Measurements from ENCODE around the gene AKAP17A. TPM values are rescaled to one million over a fixed set of nuclear protein-coding genes. Genes with fewer than 3 reads are reported as not detected.
"Not testable (repeated sequence)": the region's sequence is repeated elsewhere in the genome, so short reads cannot be mapped to it uniquely, and the experiment has no call there.

AKAP17A gene
- total RNA-seq, 6 donors from 2014 or later: 40.9 to 193 (median 52.4) TPM

DNA sequence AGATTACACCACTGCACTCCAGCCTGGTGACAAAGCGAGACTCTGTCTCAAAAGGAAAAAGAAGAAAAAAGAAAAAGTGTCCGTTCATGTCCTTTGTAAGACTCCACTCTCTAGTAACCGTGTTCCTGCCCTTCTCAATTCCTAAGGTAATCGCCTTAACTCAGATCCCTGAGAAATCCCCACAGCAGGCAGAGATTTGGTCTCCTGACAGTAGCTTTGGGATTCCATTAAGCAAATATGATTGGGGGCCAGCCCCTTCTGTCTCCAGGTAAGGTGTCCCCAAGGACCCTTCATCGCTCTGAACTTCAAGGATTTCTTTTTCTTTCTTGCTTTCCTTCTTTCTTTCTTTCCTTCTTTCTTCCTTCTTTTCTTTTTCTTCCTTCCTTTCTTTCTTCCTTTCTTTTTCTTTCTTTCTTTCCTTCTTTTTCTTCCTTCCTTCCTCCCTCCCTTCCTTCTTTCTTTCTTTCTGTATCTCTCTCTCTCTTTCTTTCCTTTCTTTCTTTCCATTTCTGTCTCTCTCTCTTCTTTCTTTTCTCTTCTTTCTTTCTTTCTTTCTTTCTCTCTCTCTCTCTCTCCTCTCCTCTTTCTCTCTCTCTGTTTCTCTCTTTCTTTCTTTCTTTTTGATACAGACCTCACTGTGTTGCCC, 21.4 kb downstream of the AKAP17A start:
- H3K4me1 ChIP-seq: no peaks in the 10 kb centered on the region
- DNase-seq (no peak), ATAC-seq (ENCODE audit: low FRiP score in 2 of 2) (no peak)
- TF ChIP-seq POLR2A (IDR thresholded peaks at IDR 0.05): no peak
- TF ChIP-seq, protein P1, sequence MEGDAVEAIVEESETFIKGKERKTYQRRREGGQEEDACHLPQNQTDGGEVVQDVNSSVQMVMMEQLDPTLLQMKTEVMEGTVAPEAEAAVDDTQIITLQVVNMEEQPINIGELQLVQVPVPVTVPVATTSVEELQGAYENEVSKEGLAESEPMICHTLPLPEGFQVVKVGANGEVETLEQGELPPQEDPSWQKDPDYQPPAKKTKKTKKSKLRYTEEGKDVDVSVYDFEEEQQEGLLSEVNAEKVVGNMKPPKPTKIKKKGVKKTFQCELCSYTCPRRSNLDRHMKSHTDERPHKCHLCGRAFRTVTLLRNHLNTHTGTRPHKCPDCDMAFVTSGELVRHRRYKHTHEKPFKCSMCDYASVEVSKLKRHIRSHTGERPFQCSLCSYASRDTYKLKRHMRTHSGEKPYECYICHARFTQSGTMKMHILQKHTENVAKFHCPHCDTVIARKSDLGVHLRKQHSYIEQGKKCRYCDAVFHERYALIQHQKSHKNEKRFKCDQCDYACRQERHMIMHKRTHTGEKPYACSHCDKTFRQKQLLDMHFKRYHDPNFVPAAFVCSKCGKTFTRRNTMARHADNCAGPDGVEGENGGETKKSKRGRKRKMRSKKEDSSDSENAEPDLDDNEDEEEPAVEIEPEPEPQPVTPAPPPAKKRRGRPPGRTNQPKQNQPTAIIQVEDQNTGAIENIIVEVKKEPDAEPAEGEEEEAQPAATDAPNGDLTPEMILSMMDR (IDR thresholded peaks at IDR 0.05): no peak
- TF ChIP-seq POLR2AphosphoS5 (IDR thresholded peaks at IDR 0.05): no peak
- no peak for TF ChIP-seq EP300 (IDR thresholded peaks at IDR 0.05)
- no peak overlapping the region for H3K4me3 ChIP-seq
- H3K27me3 ChIP-seq: no peaks in the 10 kb centered on the region
- WGBS, 2 donors: 84 to 93% methylated on average over 5 of the region's 5 CpGs
- H3K36me3 ChIP-seq: no peaks in the 10 kb centered on the region
- no peak overlapping the region for H3K27ac ChIP-seq
- no peaks in the 10 kb centered on the region for H3K9me3 ChIP-seq

DNA sequence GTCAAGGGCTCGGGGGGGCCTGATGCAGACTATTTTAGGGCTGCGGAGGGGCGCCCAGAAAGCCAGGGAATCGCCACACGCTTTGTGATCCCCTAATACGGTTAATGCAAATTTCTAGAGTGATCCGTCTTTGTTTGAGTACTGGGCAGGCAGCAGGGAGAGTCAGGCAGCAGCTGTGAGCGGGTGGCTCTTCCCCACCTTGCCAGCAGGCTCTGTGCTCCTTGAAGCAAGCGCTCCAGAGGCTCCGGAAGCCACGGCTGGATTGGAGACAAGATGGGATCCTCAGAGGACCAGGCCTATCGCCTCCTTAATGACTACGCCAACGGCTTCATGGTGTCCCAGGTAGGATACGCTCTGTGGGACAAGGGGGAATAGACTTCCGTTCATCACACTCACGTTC, 23.5 kb downstream of the AKAP17A start, which contains the start of gene ASMT:
TSS of gene ASMT (plus strand) at position 133 of the 400 bp plus-strand sequence. CDS start at position 274, 141 bp downstream.
- H3K27ac ChIP-seq: no peak within 1 kb of the TSS
- no peaks in the 10 kb centered on the region for H3K9me3 ChIP-seq
- no peaks in the 10 kb centered on the region for H3K36me3 ChIP-seq
- H3K4me1 ChIP-seq: no peaks in the 10 kb centered on the region
- DNase-seq: no peak
- no peaks in the 10 kb centered on the region for H3K27me3 ChIP-seq
- ATAC-seq (ENCODE audit: low FRiP score in 2 of 2): no peak
- 75 to 86% methylated on average over 17 of the region's 17 CpGs for WGBS, 2 donors
- no peak within 1 kb of the TSS for H3K4me3 ChIP-seq
- TF ChIP-seq, protein P1 (IDR thresholded peaks at IDR 0.05): no peak
- TF ChIP-seq POLR2A (IDR thresholded peaks at IDR 0.05) (no peak), EP300 (IDR thresholded peaks at IDR 0.05) (no peak), POLR2AphosphoS5 (IDR thresholded peaks at IDR 0.05) (no peak)

DNA sequence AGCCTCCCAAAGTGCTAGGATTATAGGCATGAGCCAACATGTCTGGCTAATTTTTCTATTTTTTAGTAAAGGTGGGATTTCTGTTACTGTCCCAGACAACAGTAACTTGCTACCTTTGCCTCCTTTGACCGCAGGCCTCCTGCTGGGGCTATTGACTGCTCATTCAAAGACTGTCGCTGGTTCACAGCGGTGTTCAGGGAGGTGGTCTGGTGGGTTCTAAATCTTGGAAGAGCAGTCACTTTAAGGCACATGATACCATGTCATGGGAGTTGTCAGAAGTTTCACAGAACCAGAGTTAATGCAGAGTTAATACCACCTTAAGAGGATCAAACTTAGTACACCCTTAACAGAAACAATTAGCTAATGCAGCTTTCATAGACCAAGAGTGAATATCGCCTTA, 27.3 kb downstream of the AKAP17A start:
- no peak for ATAC-seq (ENCODE audit: low FRiP score in 2 of 2)
- TF ChIP-seq POLR2AphosphoS5 (IDR thresholded peaks at IDR 0.05): no peak
- no peak for TF ChIP-seq POLR2A (IDR thresholded peaks at IDR 0.05)
- TF ChIP-seq, protein P1 (IDR thresholded peaks at IDR 0.05): no peak
- no peak for TF ChIP-seq EP300 (IDR thresholded peaks at IDR 0.05)

DNA sequence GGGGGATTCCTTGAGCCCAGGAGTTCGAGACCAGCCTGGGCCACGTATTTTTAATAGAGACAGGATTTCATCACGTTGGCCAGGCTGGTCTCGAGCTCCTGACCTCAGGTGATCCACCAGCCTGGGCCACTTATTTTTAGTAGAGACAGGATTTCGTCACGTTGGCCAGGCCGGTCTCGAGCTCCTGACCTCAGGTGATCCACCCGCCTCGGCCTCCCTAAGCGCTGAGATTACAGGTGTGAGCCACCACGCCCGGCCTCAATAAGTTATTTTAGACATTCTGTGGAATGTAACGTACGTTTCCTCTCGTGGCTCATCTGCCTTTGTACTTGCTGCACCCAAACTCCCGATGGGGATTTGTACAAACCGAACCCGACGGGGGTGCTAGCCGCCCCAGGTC, 32.3 kb downstream of the AKAP17A start:
- no peak overlapping the region for H3K4me3 ChIP-seq
- H3K27ac ChIP-seq: no peak overlapping the region
- ATAC-seq (ENCODE audit: low FRiP score in 2 of 2): no peak
- no peak for DNase-seq
- H3K9me3 ChIP-seq: no peaks in the 10 kb centered on the region
- H3K4me1 ChIP-seq: peaks cover 0 to 5% (median 0%) of the 10 kb centered on the region in 4 donors
- 88 to 89% methylated on average over 16 to 21 of the region's 21 CpGs for WGBS, 2 donors
- H3K27me3 ChIP-seq: no peaks in the 10 kb centered on the region
- TF ChIP-seq, protein P1 (IDR thresholded peaks at IDR 0.05): no peak
- TF ChIP-seq EP300 (IDR thresholded peaks at IDR 0.05) (no peak), POLR2AphosphoS5 (IDR thresholded peaks at IDR 0.05) (no peak), POLR2A (IDR thresholded peaks at IDR 0.05) (no peak)
- H3K36me3 ChIP-seq: no peaks in the 10 kb centered on the region

More for the DNA sequence above, 27.3 kb downstream of the AKAP17A start:
- no peak for DNase-seq
- H3K27ac ChIP-seq: no peak overlapping the region
- H3K4me3 ChIP-seq: no peak overlapping the region
- no peaks in the 10 kb centered on the region for H3K36me3 ChIP-seq
- no peaks in the 10 kb centered on the region for H3K9me3 ChIP-seq
- peaks cover 0 to 5% (median 0%) of the 10 kb centered on the region in 4 donors for H3K4me1 ChIP-seq
- WGBS, 2 donors: 49 to 65% methylated on average over 4 of the region's 4 CpGs
- H3K27me3 ChIP-seq: no peaks in the 10 kb centered on the region

DNA sequence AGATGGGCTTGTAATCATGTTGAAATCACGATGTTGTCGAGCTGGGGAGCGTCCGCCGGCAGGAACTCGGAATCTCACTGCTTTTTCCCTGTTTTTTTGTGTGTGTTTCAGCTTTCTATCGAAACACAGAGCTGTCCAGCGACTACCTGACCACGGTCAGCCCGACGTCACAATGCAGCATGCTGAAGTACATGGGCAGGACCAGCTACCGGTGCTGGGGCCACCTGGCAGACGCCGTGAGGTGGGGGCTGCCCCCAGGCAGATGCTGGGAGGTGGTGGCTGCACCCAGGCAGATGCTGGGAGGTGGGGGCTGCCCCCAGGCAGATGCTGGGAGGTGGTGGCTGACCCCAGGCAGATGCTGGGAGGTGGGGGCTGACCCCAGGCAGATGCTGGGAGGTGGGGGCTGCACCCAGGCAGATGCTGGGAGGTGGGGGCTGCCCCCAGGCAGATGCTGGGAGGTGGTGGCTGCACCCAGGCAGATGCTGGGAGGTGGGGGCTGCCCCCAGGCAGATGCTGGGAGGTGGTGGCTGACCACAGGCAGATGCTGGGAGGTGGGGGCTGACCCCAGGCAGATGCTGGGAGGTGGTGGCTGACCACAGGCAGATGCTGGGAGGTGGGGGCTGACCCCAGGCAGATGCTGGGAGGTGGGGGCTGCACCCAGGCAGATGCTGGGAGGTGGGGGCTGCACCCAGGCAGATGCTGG, 32.9 kb downstream of the AKAP17A start:
- DNase-seq; ATAC-seq (ENCODE audit: low FRiP score in 2 of 2): not testable (repeated sequence)
- WGBS, 2 donors: 90 to 92% methylated on average over 7 to 14 of the region's 14 CpGs

DNA sequence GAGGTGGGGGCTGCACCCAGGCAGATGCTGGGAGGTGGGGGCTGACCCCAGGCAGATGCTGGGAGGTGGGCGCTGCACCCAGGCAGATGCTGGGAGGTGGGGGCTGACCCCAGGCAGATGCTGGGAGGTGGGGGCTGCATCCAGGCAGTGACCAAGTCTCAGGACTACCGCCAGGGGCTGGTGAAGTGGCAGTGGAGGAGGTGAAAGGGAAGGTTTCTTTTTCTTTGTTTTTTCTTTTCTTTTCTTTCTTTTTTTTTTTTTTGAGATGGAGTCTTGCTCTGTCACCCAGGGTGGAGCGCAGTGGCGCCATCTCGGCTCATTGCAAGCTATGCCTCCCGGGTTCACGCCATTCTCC, 33.4 kb downstream of the AKAP17A start:
- H3K9me3 ChIP-seq; DNase-seq; H3K4me3 ChIP-seq; H3K4me1 ChIP-seq; H3K36me3 ChIP-seq; H3K27ac ChIP-seq; ATAC-seq (ENCODE audit: low FRiP score in 2 of 2); H3K27me3 ChIP-seq: not testable (repeated sequence)
- WGBS, 2 donors: 95 to 98% methylated on average over 6 to 7 of the region's 7 CpGs

More for the DNA sequence above, 32.9 kb downstream of the AKAP17A start:
- H3K9me3 ChIP-seq, H3K4me3 ChIP-seq, H3K36me3 ChIP-seq, H3K4me1 ChIP-seq, H3K27ac ChIP-seq, H3K27me3 ChIP-seq: not testable (repeated sequence)
